ENCODE results near the gene TMEM238L.

GRCh38 chr17:10773391-10773790, 30.5 kb downstream of the TMEM238L start:
- TF ChIP-seq CTCF (IDR thresholded peaks at IDR 0.05) (no peak), EP300 (IDR thresholded peaks at IDR 0.05) (no peak)

Measured in gastroesophageal sphincter (tissue), 3 donors.